A673 (cell line): ENCODE results near the gene FAH. TPM values are rescaled to one million over a fixed set of nuclear protein-coding genes. Genes with fewer than 3 reads are reported as not detected.

Experiments used
- BruUV-seq: library from RNA; stranded (reverse); fragments of 400-500 nt; replicated peaks from 2 replicates; lab custom pipeline; 2021; lab: Mats Ljungman, UMichigan
- CTCF ChIA-PET: fragments of 300-600 bp; sonication (Branson Sonifier 250); formaldehyde crosslinking; loops from one replicate; lab custom pipeline; 2022; ENCODE audit warnings: antibody characterized with exemption; lab: Charles Lee
- POLR2A ChIA-PET: fragments of 300-600 bp; sonication (Branson Sonifier 250); formaldehyde crosslinking; loops from one replicate; lab custom pipeline; 2022; ENCODE audit warnings: antibody characterized with exemption; ENCODE audit not compliant: low non-redundant PET; lab: Charles Lee
- DNase-seq: peaks from one replicate; pipeline ENCODE4 v3.0.0-alpha.2; 2015; ENCODE audit warnings: low spot score
- H3K27ac ChIP-seq: fragments of 200-600 bp; sonication (generic); 2 replicates; pipeline ENCODE4 v1.5.1; 2016; ENCODE audit warnings: mixed run types, low read depth, mild to moderate bottlenecking, mixed read lengths, antibody characterized with exemption, low read length; ENCODE audit not compliant: poor library complexity, severe bottlenecking
- H3K27me3 ChIP-seq: fragments of 200-600 bp; sonication (generic); replicated peaks from 2 replicates; pipeline ENCODE4 v1.6.1; 2017; ENCODE audit warnings: mixed run types, low read depth, mild to moderate bottlenecking, mixed read lengths, antibody characterized with exemption, low read length; ENCODE audit not compliant: insufficient read depth, poor library complexity
- H3K36me3 ChIP-seq: fragments of 200-600 bp; sonication (generic); 2 replicates; pipeline ENCODE4 v1.6.1; 2016; ENCODE audit warnings: mixed run types, mild to moderate bottlenecking, mixed read lengths, antibody characterized with exemption, low read length; ENCODE audit not compliant: insufficient read depth, poor library complexity, severe bottlenecking
- H3K4me1 ChIP-seq: fragments of 200-600 bp; sonication (generic); 2 replicates; pipeline ENCODE4 v1.6.1; 2017; ENCODE audit warnings: mixed run types, mild to moderate bottlenecking, mixed read lengths, antibody characterized with exemption, low read length; ENCODE audit not compliant: insufficient read depth, poor library complexity, severe bottlenecking
- H3K4me3 ChIP-seq: fragments of 200-600 bp; sonication (generic); 2 replicates; pipeline ENCODE4 v1.5.1; 2016; ENCODE audit warnings: low read depth, mixed run types, mild to moderate bottlenecking, mixed read lengths, low read length; ENCODE audit not compliant: poor library complexity, severe bottlenecking
- H3K9me3 ChIP-seq: fragments of 200-600 bp; sonication (generic); 2 replicates; pipeline ENCODE4 v1.6.1; 2016; ENCODE audit warnings: mixed run types, low read depth, mild to moderate bottlenecking, mixed read lengths, antibody characterized with exemption, low read length; ENCODE audit not compliant: poor library complexity, severe bottlenecking
- EZH2 ChIP-seq: fragments of 200-600 bp; sonication (generic); IDR thresholded peaks from 2 replicates; pipeline ENCODE4 v1.6.1; 2017; ENCODE audit warnings: borderline replicate concordance, low read depth, mild to moderate bottlenecking, mixed read lengths, antibody characterized with exemption, low read length; ENCODE audit not compliant: poor library complexity, severe bottlenecking
- intact Hi-C: fragments of 100-400 bp; cut with micrococcal nuclease; formaldehyde crosslinking; loops from one replicate; pipeline ENCODE4 v1.10.0; 2022; ENCODE audit not compliant: unreplicated experiment
- total RNA-seq: library from RNA; stranded (reverse); gene quantifications from 2 replicates; pipeline ENCODE4 v1.2.3, GENCODE V29; 2021
- TF ChIP-seq, protein P1 (sequence below): fragments of 300-800, 200-600 bp; sonication (generic); conservative IDR thresholded peaks from 2 replicates; pipeline ENCODE4 v1.5.1; 2017; ENCODE audit warnings: low read depth, mild to moderate bottlenecking, antibody characterized with exemption, low read length, moderate library complexity, mixed read lengths

Gene FAH
- total RNA-seq, 1 experiment from 2014 or later, result 2.0 TPM

DNA sequence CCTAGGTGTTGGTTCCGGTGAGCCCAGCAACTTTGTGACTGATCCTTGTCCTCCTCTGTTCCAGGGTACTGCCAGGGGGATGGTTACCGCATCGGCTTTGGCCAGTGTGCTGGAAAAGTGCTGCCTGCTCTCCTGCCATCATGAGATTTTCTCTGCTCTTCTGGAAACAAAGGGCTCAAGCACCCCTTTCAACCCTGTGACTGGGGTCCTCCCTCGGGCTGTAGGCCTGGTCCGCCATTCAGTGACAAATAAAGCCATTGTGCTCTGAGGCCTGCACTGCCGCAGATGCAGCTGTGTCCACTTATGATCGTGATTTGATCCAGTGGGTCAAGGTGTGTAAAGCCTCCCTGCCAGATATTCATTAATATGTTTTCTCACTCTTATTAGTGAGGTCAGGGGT is 33.3 kb downstream of the FAH start:
- H3K9me3 ChIP-seq, result no peaks in the 10 kb centered on the region
- intact Hi-C loops, result no loop called here
- H3K4me3 ChIP-seq, result no peak overlapping the region
- TF ChIP-seq EZH2, result no peak
- TF ChIP-seq, protein P1, sequence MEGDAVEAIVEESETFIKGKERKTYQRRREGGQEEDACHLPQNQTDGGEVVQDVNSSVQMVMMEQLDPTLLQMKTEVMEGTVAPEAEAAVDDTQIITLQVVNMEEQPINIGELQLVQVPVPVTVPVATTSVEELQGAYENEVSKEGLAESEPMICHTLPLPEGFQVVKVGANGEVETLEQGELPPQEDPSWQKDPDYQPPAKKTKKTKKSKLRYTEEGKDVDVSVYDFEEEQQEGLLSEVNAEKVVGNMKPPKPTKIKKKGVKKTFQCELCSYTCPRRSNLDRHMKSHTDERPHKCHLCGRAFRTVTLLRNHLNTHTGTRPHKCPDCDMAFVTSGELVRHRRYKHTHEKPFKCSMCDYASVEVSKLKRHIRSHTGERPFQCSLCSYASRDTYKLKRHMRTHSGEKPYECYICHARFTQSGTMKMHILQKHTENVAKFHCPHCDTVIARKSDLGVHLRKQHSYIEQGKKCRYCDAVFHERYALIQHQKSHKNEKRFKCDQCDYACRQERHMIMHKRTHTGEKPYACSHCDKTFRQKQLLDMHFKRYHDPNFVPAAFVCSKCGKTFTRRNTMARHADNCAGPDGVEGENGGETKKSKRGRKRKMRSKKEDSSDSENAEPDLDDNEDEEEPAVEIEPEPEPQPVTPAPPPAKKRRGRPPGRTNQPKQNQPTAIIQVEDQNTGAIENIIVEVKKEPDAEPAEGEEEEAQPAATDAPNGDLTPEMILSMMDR, result no peak
- no peaks in the 10 kb centered on the region for H3K36me3 ChIP-seq
- no TSS peak for BruUV-seq
- H3K27me3 ChIP-seq, result no peaks in the 10 kb centered on the region
- CTCF ChIA-PET, result no interaction called here
- H3K4me1 ChIP-seq, result no peaks in the 10 kb centered on the region
- no peak overlapping the region for H3K27ac ChIP-seq
- POLR2A ChIA-PET, result no interaction called here
- DNase-seq, result no peak

DNA sequence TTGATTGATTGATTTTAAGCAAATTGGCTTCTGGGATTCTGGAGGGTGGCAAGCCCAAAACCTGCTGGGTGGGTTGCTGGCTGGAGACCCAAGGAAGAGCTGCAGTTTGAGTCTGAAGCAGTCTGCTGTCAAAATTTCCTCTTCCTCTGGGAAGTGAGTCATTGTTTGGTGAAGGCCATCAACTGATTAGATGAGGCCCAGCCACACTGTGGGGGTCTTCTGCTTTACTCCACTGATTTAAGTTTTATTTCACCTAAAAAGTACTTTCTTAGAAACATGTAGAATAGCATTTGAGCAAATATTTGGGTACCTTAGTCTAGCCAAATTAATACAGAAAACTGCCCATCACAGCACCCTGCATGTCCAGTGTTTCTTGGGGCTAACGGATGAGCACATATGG is 33.8 kb downstream of the FAH start:
- POLR2A ChIA-PET, result no interaction called here
- DNase-seq, result no peak
- Histone ChIP-seq H3K27ac (no peak overlapping the region), H3K4me1 (no peaks in the 10 kb centered on the region), H3K9me3 (no peaks in the 10 kb centered on the region), H3K27me3 (no peaks in the 10 kb centered on the region), H3K36me3 (no peaks in the 10 kb centered on the region), H3K4me3 (no peak overlapping the region)
- no peak for TF ChIP-seq EZH2
- TF ChIP-seq, protein P1, result no peak
- intact Hi-C loops, result no loop called here
- CTCF ChIA-PET, result no interaction called here
- BruUV-seq, result no TSS peak

DNA sequence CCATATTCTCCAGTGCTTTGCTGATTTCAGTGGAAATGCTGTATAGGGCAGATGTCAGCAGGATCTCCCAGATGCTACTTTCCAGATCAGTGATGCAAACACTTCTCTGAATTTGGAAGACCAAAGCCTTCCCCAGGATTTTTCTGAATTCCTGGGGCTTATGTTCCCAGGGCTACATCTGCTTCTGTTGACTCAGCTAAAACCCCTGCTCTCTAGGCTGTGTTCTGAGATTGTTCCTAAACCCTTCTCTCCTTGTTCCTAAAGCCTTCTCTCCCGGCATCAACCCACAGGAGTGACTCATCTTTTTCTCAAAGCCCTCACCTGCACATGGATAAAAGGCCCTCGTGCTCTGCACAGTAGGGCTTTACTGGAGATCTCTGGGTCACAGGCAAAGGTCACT is 35.5 kb downstream of the FAH start:
- H3K27ac ChIP-seq, result no peak overlapping the region
- intact Hi-C loops, result no loop called here
- no TSS peak for BruUV-seq
- no peak for DNase-seq
- ChIA-PET CTCF (no interaction called here), POLR2A (no interaction called here)
- no peak overlapping the region for H3K4me3 ChIP-seq
- H3K36me3 ChIP-seq, result no peaks in the 10 kb centered on the region
- TF ChIP-seq, protein P1, result no peak
- no peak for TF ChIP-seq EZH2
- H3K27me3 ChIP-seq, result no peaks in the 10 kb centered on the region
- no peaks in the 10 kb centered on the region for H3K4me1 ChIP-seq
- no peaks in the 10 kb centered on the region for H3K9me3 ChIP-seq
